HG03575 (cell line): ENCODE data around the gene MAPKAP1.

Experiments
- ATAC-seq: cut with Tn5 transposase; IDR thresholded peaks from one replicate; pipeline ENCODE4 v1.9.1; 2021; ENCODE audit not compliant: unreplicated experiment, insufficient number of reproducible peaks, low FRiP score; ENCODE audit errors: extremely low read depth

Gene MAPKAP1

DNA sequence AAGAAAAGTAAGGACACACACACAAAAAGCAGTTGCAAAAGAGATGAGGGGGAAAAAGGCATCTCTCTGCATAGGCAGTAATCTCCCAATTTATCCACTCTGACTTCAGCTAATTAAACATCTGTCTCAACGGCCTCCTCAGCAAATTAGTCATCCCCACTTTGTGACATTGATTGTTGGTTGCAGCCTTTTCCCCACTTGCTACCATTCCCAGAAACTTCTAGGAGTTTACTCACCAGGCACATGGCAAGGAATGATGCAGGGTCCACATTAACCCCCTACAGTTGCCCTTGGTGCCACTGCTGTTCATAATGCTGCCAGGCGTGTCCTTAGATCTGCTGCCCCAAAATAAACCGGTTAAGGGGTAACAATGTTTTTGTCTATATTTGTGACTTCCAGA, 174.6 kb downstream of the MAPKAP1 start:
- no peak for ATAC-seq

- no peak for ATAC-seq
Measured at GRCh38 chr9:125529589-125530515, 177.2 kb downstream of the MAPKAP1 start.

GRCh38 chr9:125529107-125529506, 177.9 kb downstream of the MAPKAP1 start:
- ATAC-seq, result no peak

GRCh38 chr9:125527471-125528002, 179.5 kb downstream of the MAPKAP1 start:
- no peak for ATAC-seq

GRCh38 chr9:125525921-125526631, 180.9 kb downstream of the MAPKAP1 start:
- no peak for ATAC-seq

- no peak for ATAC-seq
Measured at GRCh38 chr9:125524583-125525355, 182.2 kb downstream of the MAPKAP1 start.

GRCh38 chr9:125523681-125524080, 183.3 kb downstream of the MAPKAP1 start:
- ATAC-seq, result no peak

GRCh38 chr9:125522328-125522725, 184.7 kb downstream of the MAPKAP1 start:
- ATAC-seq, result no peak

DNA sequence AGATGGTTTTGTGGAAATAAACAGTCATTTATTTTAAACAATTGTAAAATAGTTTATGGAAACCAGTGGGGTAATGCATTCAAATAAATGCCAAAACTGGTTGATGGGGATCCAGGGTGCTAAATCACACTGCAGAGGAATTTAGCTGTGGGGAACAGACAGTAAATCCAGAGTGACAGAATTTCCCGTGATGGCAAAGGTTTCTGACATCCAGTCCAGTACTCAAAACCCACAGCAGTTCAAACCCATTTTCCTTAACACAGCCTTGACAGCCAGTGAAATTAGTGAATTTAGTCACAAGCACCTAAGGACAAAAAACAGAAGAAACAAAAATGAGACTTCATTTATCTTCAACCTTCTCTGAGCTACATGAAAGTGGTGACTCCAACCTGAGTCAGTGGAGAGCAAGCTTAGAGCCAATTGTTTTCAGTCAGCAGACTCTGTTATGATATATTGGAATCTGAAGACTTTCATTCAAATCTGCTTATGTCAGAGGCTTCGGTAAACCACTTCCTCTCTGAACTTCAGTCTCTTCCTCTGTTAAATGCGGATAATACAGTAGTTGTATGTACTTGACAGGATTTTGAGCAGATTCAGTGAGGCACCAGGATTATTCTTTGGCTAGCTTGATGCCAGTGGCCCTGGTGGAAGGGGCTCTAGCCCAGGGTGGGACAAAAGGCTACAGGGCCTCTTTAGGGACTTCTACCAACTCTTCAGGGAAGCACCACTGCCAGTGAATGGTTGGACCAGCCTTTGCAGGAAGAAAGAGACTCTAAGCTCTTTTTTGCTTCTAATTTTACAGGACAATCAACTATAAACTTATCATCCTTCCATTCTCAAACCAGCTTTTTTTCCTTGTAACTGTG, 185.3 kb downstream of the MAPKAP1 start:
- no peak for ATAC-seq

- ATAC-seq, result no peak
Measured at GRCh38 chr9:125519734-125520133, 187.3 kb downstream of the MAPKAP1 start.

- ATAC-seq, result no peak
Measured at GRCh38 chr9:125517577-125517976, 189.4 kb downstream of the MAPKAP1 start.

DNA sequence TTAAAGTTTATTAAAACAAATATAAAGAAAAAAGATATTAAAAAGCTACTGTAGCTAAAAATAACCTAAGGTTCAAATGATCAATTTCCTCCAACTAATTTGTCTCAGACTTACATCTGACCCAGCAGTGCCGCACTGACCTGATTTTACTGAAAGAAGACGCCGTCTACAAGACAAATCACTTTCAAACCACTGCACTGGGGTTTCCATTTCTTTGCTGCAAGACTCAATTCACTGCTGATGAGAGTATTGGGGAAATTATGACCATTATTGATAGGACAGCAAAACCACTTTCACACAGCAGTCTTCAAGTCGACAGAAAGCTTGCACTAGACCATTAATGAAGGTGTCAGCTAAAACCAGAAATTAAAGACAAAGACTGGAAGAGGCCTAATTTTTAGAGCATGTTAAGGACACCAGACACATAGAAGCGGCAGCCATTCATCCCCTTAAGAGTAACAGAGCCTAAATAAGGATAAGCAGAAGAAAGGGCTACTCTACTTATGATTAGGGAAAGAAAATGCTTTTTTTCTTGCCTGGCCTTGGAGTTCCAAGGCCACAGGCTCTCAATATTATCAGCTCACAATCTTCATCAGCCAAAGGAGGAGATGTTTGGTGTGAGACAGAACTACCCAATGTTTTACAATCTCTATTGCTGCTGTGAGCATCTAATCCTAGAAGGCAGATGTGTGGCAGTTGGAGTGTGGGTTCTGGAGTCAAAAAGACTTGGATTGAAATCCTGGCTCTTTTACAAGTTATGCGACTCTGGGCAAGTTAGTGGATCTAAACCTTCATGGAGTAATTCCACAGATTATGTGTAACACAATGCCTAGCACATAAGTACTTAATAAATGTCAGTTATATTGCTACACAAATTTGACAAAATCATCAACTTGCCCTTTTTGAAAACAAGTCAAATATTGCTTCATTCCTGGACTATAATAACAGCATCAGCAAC, 190.7 kb downstream of the MAPKAP1 start:
- no peak for ATAC-seq

GRCh38 chr9:125515281-125515680, 191.7 kb downstream of the MAPKAP1 start:
- ATAC-seq, result no peak

DNA sequence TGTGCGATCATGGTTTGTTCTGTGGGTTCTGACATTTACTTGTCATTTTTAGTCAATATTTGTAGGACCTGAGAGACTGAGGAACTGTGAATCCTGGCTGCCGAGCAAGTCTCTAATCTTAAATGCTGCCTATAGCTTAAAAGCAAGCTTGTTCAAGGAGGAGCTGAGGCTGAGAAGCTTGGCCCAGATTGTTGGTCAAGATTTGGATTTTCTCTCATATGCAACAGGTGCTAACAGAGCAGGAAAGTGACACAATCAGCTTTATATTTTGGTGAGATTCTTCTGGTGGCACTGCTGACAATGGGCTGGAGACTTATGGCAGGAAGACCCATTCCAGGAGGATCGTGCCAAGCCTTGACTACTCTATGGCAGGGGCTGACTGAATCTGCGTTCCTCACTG, 192.5 kb downstream of the MAPKAP1 start:
- ATAC-seq, result no peak

DNA sequence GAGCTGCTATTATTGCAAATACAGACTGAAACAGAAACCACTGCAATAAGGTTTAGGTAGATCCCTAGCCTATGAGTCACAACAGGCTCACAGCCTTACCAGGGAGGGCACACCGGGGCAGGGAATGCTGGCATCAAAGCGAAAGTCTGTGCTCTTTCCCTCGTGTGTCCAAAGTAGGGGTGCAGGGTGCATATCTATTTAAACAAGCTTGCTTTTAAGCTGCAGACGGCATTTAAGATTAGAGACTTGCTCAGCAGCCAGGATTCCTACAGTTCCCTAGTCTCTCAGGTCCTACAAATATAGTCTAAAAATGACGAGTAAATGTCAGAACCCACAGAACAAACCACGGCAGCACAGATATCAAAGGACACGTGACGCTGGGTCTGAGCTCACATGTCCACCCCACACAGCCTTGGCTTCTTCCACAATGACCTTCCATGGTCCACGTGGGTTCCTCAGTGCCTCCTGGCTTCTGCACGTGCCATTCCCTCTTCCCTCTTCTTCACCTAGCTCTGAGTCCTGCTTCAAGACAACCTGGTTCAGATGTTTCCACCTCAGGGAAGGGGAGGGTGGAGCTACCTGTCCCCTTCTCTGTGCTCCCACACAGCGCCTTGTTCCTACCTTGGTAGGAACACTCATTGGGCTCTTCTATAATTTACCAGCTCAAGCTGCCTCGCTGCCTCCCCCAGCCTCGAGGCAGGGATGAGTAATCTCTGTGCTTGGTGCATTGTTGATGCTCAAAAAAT, 193.2 kb downstream of the MAPKAP1 start:
- ATAC-seq, result peak; percentile 82

DNA sequence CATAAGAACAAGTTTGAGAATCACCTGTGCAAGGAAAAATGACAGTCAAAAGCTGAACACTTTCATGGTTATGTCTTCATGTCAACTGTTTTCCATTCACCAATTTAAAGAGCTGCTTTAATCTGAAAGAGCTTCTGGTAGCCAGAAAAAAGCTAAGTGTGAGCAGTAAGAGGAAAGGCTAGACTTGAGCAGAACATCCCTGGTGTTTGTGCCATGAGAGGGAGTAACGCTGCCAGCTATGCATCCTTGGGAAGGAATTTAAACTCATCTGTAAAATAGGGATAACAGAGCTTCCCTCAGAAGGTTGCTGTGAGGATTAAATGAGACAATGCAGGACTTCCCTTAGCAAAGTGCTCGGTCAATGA, 193.7 kb downstream of the MAPKAP1 start:
- ATAC-seq, result peak; percentile 15
